ENCODE measurements around the gene AKAP10. TPM values are rescaled to one million over a fixed set of nuclear protein-coding genes. Genes with fewer than 3 reads are reported as not detected.

AKAP10 gene
- total and polyA plus RNA-seq, 2 donors (not counting 3 experiments of a cell fraction or from before 2014, with no cell fraction given) = 10.0 to 27.1 TPM

GRCh38 chr17:19880393-19880792 is 97.2 kb downstream of the AKAP10 start:
- intact Hi-C loops (cut with micrococcal nuclease) = no loop called here
- POLR2A ChIA-PET = no interaction called here

More at GRCh38 chr17:19880393-19880792, 97.2 kb downstream of the AKAP10 start:
- Histone ChIP-seq H3K4me2 (ENCODE audit: insufficient read depth, low read length) (no peak overlapping the region), H3K4me1 (ENCODE audit: control insufficient read depth, extremely low read depth, insufficient read depth, low read length) (no peaks in the 10 kb centered on the region), H3K9me3 (replicated peaks; ENCODE audit: control insufficient read depth, insufficient read depth, low read length) (no peaks in the 10 kb centered on the region), H3K9me1 (replicated peaks; ENCODE audit: control insufficient read depth, extremely low read depth, insufficient read depth, low read length) (no peaks in the 10 kb centered on the region), H2AFZ (ENCODE audit: low read depth, low read length) (no peak overlapping the region), H3K9ac (replicated peaks; ENCODE audit: extremely low read depth, insufficient read depth, low read length) (no peak overlapping the region), H3K27ac (ENCODE audit: insufficient read depth, low read depth, low read length) (no peak overlapping the region), H3K27me3 (ENCODE audit: control insufficient read depth in 2 of 2, insufficient read depth in 2 of 2, low read length in 2 of 2) (peaks cover 2 to 6% of the 10 kb centered on the region in 2 experiments), H4K20me1 (replicated peaks; ENCODE audit: control insufficient read depth, extremely low read depth, insufficient read depth, low read length) (no peaks in the 10 kb centered on the region), H3K79me2 (ENCODE audit: control insufficient read depth, insufficient read depth, low read length) (no peaks in the 10 kb centered on the region), H3K4me3 (replicated peaks in 1 of 3; ENCODE audit: insufficient read depth in 1 of 3, low read depth in 1 of 3, low read length in 3 of 3) (no peak overlapping the region), H3K36me3 (ENCODE audit: control insufficient read depth in 2 of 2, extremely low read depth in 1 of 2, insufficient read depth in 2 of 2, low read length in 2 of 2) (no peaks in the 10 kb centered on the region)
- FAIRE-seq (no peak), DNase-seq (ENCODE audit: low read depth, low spot score) (no peak)
- dilution Hi-C loops (cut with MboI; ENCODE audit: extremely low pct_ligation_motif_present, low sequenced_read_pairs) = no loop called here
- no peak for TF ChIP-seq EZH2 (IDR thresholded peaks at IDR 0.05; ENCODE audit: borderline replicate concordance, low read depth, low read length, severe bottlenecking)
- no peak for TF ChIP-seq MAX (IDR thresholded peaks at IDR 0.05; ENCODE audit: insufficient read depth, insufficient read length)
- no peak for TF ChIP-seq POLR2A (IDR thresholded peaks at IDR 0.05; ENCODE audit: low read depth, low read length)
- TF ChIP-seq FOS (IDR thresholded peaks at IDR 0.05; ENCODE audit: borderline replicate concordance, insufficient read depth, low read length) = no peak
- no peak for TF ChIP-seq MYC (IDR thresholded peaks at IDR 0.05; ENCODE audit: low read depth, low read length)
- no peak for TF ChIP-seq JUN (IDR thresholded peaks at IDR 0.05; ENCODE audit: borderline replicate concordance, insufficient read depth, insufficient read length, low read depth)
- no peak for TF ChIP-seq GATA2 (IDR thresholded peaks at IDR 0.05; ENCODE audit: insufficient read depth, insufficient read length, low read depth, low read length)
- TF ChIP-seq, protein P1, sequence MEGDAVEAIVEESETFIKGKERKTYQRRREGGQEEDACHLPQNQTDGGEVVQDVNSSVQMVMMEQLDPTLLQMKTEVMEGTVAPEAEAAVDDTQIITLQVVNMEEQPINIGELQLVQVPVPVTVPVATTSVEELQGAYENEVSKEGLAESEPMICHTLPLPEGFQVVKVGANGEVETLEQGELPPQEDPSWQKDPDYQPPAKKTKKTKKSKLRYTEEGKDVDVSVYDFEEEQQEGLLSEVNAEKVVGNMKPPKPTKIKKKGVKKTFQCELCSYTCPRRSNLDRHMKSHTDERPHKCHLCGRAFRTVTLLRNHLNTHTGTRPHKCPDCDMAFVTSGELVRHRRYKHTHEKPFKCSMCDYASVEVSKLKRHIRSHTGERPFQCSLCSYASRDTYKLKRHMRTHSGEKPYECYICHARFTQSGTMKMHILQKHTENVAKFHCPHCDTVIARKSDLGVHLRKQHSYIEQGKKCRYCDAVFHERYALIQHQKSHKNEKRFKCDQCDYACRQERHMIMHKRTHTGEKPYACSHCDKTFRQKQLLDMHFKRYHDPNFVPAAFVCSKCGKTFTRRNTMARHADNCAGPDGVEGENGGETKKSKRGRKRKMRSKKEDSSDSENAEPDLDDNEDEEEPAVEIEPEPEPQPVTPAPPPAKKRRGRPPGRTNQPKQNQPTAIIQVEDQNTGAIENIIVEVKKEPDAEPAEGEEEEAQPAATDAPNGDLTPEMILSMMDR (IDR thresholded peaks at IDR 0.05; ENCODE audit: extremely low read depth in 1 of 2, insufficient read depth in 1 of 2, low read depth in 1 of 2, low read length in 2 of 2) = no peak
- no peak for TF ChIP-seq POLR2AphosphoS5 (IDR thresholded peaks at IDR 0.05; ENCODE audit: insufficient read depth, low read depth, low read length)
- BruUV-seq (replicated peaks) = no TSS peak
- CTCF ChIA-PET = interaction anchor here (0.6 to 1.4 kb wide), 4 partner anchors 11 to 21 kb away, joined by 3 to 5 read pairs (median 4); partner anchors contain the start of gene ULK2
